H9 (cell line): ENCODE results near the gene GNPTAB. TPM values are rescaled to one million over a fixed set of nuclear protein-coding genes. Genes with fewer than 3 reads are reported as not detected.

Experiments used
- DNase-seq: peaks from one replicate; pipeline ENCODE4 v3.0.0-alpha.2; 2017
- H2AFZ ChIP-seq: one replicate; pipeline ENCODE4 v1.6.1; 2013; ENCODE audit warnings: mild to moderate bottlenecking, low read length, control low read depth, moderate library complexity
- H2AK5ac ChIP-seq: 2 replicates; pipeline ENCODE4 v1.6.1; 2013; ENCODE audit warnings: low read length, control low read depth, mixed read lengths; ENCODE audit not compliant: insufficient read length
- H2BK120ac ChIP-seq: one replicate; pipeline ENCODE4 v1.6.1; 2013; ENCODE audit warnings: low read depth, mild to moderate bottlenecking, low read length, control low read depth, inconsistent platforms; ENCODE audit not compliant: poor library complexity, severe bottlenecking
- H2BK12ac ChIP-seq: 2 replicates; pipeline ENCODE4 v1.6.1; 2013; ENCODE audit warnings: low read length, control low read depth, mixed read lengths, low read depth; ENCODE audit not compliant: insufficient read length
- H2BK15ac ChIP-seq: 2 replicates; pipeline ENCODE4 v1.6.1; 2013; ENCODE audit warnings: low read depth, low read length, control low read depth
- H2BK20ac ChIP-seq: one replicate; pipeline ENCODE4 v1.6.1; 2013; ENCODE audit warnings: low read depth, mild to moderate bottlenecking, low read length, control low read depth, inconsistent platforms; ENCODE audit not compliant: poor library complexity, severe bottlenecking
- H2BK5ac ChIP-seq: 2 replicates; pipeline ENCODE4 v1.6.1; 2013; ENCODE audit warnings: low read length, control low read depth, mixed read lengths; ENCODE audit not compliant: insufficient read length
- H3K14ac ChIP-seq: 2 replicates; pipeline ENCODE4 v1.6.1; 2013; ENCODE audit warnings: low read length, control low read depth; ENCODE audit not compliant: insufficient read depth
- H3K18ac ChIP-seq: 2 replicates; pipeline ENCODE4 v1.6.1; 2013; ENCODE audit warnings: low read depth, mild to moderate bottlenecking, mixed read lengths, low read length, control low read depth; ENCODE audit not compliant: insufficient read length
- H3K23ac ChIP-seq: 2 replicates; pipeline ENCODE4 v1.6.1; 2013; ENCODE audit warnings: low read length, control low read depth, mixed read lengths, low read depth; ENCODE audit not compliant: insufficient read length
- H3K23me2 ChIP-seq: 2 replicates; pipeline ENCODE4 v1.6.1; 2013; ENCODE audit warnings: low read depth, mild to moderate bottlenecking, mixed read lengths, low read length, control low read depth; ENCODE audit not compliant: insufficient read length, poor library complexity, severe bottlenecking
- H3K27ac ChIP-seq: 2 replicates; pipeline ENCODE4 v1.5.1; 2013; ENCODE audit warnings: low read length, control low read depth, mixed read lengths, low read depth; ENCODE audit not compliant: insufficient read length
- H3K27me3 ChIP-seq: 2 replicates; pipeline ENCODE4 v1.6.1; 2013; ENCODE audit warnings: low read length, control low read depth, inconsistent platforms; ENCODE audit not compliant: insufficient read depth
- H3K4ac ChIP-seq: 2 replicates; pipeline ENCODE4 v1.6.1; 2013; ENCODE audit warnings: low read depth, mild to moderate bottlenecking, control low read depth, inconsistent platforms, low read length, moderate library complexity
- H3K4me1 ChIP-seq: 2 replicates; pipeline ENCODE4 v1.6.1; 2013; ENCODE audit warnings: low read length, control low read depth, inconsistent platforms; ENCODE audit not compliant: insufficient read depth
- H3K4me2 ChIP-seq: 2 replicates; pipeline ENCODE4 v1.6.1; 2013; ENCODE audit warnings: low read length, control low read depth, mixed read lengths; ENCODE audit not compliant: insufficient read length, insufficient read depth
- H3K56ac ChIP-seq: 2 replicates; pipeline ENCODE4 v1.6.1; 2013; ENCODE audit warnings: low read depth, mild to moderate bottlenecking, mixed read lengths, low read length, control low read depth; ENCODE audit not compliant: insufficient read length
- H3K79me1 ChIP-seq: 2 replicates; pipeline ENCODE4 v1.6.1; 2013; ENCODE audit warnings: low read depth, mild to moderate bottlenecking, moderate library complexity, low read length, control low read depth, inconsistent platforms; ENCODE audit not compliant: insufficient read depth, poor library complexity, severe bottlenecking
- H3K79me2 ChIP-seq: 2 replicates; pipeline ENCODE4 v1.6.1; 2013; ENCODE audit warnings: low read length, control low read depth, inconsistent platforms; ENCODE audit not compliant: insufficient read depth
- H3K9ac ChIP-seq: 2 replicates; pipeline ENCODE4 v1.6.1; 2013; ENCODE audit warnings: low read length, control low read depth, mixed read lengths; ENCODE audit not compliant: insufficient read length; ENCODE audit errors: extremely low read depth
- H3K9me3 ChIP-seq: one replicate; pipeline ENCODE4 v1.6.1; 2013; ENCODE audit warnings: low read depth, low read length, inconsistent platforms; ENCODE audit not compliant: control insufficient read depth
- H3T11ph ChIP-seq: one replicate; pipeline ENCODE4 v1.6.1; 2013; ENCODE audit warnings: mild to moderate bottlenecking, low read length, control low read depth, inconsistent platforms
- H4K20me1 ChIP-seq: one replicate; pipeline ENCODE4 v1.6.1; 2013; ENCODE audit not compliant: control insufficient read depth, insufficient read length, insufficient read depth
- H4K5ac ChIP-seq: 2 replicates; pipeline ENCODE4 v1.6.1; 2013; ENCODE audit warnings: low read depth, mild to moderate bottlenecking, mixed read lengths, low read length, control low read depth; ENCODE audit not compliant: insufficient read length
- H4K8ac ChIP-seq: replicated peaks from 2 replicates; pipeline ENCODE4 v1.6.1; 2013; ENCODE audit warnings: low read length, control low read depth, mixed read lengths, low read depth; ENCODE audit not compliant: insufficient read length
- H4K91ac ChIP-seq: 2 replicates; pipeline ENCODE4 v1.6.1; 2013; ENCODE audit warnings: low read depth, mild to moderate bottlenecking, moderate library complexity, mixed read lengths, low read length, control low read depth; ENCODE audit not compliant: insufficient read length
- H3K27ac Mint-ChIP-seq, 3 experiments: 2 replicates in 2 of 3; 3 replicates in 1 of 3; pipeline ENCODE4 v1.8.0; 2020 to 2021; ENCODE audit warnings: mixed read lengths in 3 of 3, mild to moderate bottlenecking in 1 of 3, moderate library complexity in 1 of 3
- H3K27me3 Mint-ChIP-seq: 2 replicates; pipeline ENCODE4 v1.8.0; 2021; ENCODE audit warnings: low read depth, mild to moderate bottlenecking, moderate library complexity, mixed read lengths
- H3K36me3 Mint-ChIP-seq, 3 experiments: 2 replicates in 2 of 3; 3 replicates in 1 of 3; pipeline ENCODE4 v1.8.0; 2020 to 2021; ENCODE audit warnings: low read depth in 3 of 3, mixed read lengths in 3 of 3; ENCODE audit not compliant: insufficient read depth in 1 of 3
- H3K4me1 Mint-ChIP-seq, 2 experiments: 2 replicates each; pipeline ENCODE4 v1.8.0; 2020; ENCODE audit warnings: mixed read lengths in 2 of 2
- H3K4me3 Mint-ChIP-seq, 2 experiments: 2 replicates in 1 of 2; 3 replicates in 1 of 2; pipeline ENCODE4 v1.8.0; 2020 to 2021; ENCODE audit warnings: mild to moderate bottlenecking in 2 of 2, mixed read lengths in 2 of 2, moderate library complexity in 1 of 2
- H3K9me3 Mint-ChIP-seq, 2 experiments: 2 replicates in 1 of 2; 3 replicates in 1 of 2; pipeline ENCODE4 v1.8.0; 2020; ENCODE audit warnings: mild to moderate bottlenecking in 2 of 2, mixed read lengths in 2 of 2, moderate library complexity in 1 of 2
- WGBS: extraction: QIAGEN DNeasy Blood & Tissue Kit; methylation state at CpG from one replicate; pipeline ENCODE4 v1.1.7; 2013; ENCODE audit warnings: missing lambda C conversion rate, low lambda C conversion rate, mixed read lengths; ENCODE audit not compliant: insufficient read length; ENCODE audit errors: extremely low coverage; 5-methylcytosine and 5-hydroxymethylcytosine counted together
- total RNA-seq: library from RNA; stranded (reverse); gene quantifications from 2 replicates; pipeline ENCODE4 v1.2.1, GENCODE V29; 2021
- TF ChIP-seq, protein P1 (sequence below): fragments of 200-600 bp; sonication (generic); conservative IDR thresholded peaks from 3 replicates; pipeline ENCODE4 v1.8.0; 2021; ENCODE audit warnings: antibody characterized with exemption, mild to moderate bottlenecking

The GNPTAB gene
- total RNA-seq, 1 experiment from 2014 or later, result 44.3 TPM

GRCh38 chr12:101700299-101700820 lies 130.4 kb downstream of the GNPTAB start:
- Histone ChIP-seq H3K9ac (no peak overlapping the region), H2BK120ac (no peak overlapping the region), H4K8ac (no peak overlapping the region), H3K4me2 (no peak overlapping the region), H3K79me2 (no peaks in the 10 kb centered on the region), H3K4me1 (peaks cover 3% of the 10 kb centered on the region; the same call in 1 of the 2 replicates), H3T11ph (no peak overlapping the region), H3K23ac (no peak overlapping the region), H3K27me3 (peaks cover 8% of the 10 kb centered on the region; the same call in 1 of the 2 replicates), H3K18ac (no peak overlapping the region), H3K9me3 (no peaks in the 10 kb centered on the region), H2BK20ac (no peak overlapping the region), H4K91ac (no peak overlapping the region), H4K5ac (no peak overlapping the region), H3K4ac (no peak overlapping the region), H2BK5ac (no peak overlapping the region), H2AK5ac (no peak overlapping the region), H3K79me1 (no peaks in the 10 kb centered on the region), H2BK15ac (no peak overlapping the region), H3K27ac (no peak overlapping the region), H3K14ac (no peak overlapping the region), H4K20me1 (no peaks in the 10 kb centered on the region), H2BK12ac (no peak overlapping the region), H3K23me2 (peaks cover 13% of the 10 kb centered on the region), H2AFZ (no peak overlapping the region), H3K56ac (no peak overlapping the region)
- Mint-ChIP-seq H3K9me3 (no peaks in the 10 kb centered on the region), H3K4me3 (no peak overlapping the region), H3K4me1 (peaks cover 26 to 36% of the 10 kb centered on the region in 2 experiments), H3K36me3 (peaks cover 0 to 2% (median 0%) of the 10 kb centered on the region in 3 experiments; a peak in 2 of 7 replicates), H3K27ac (no peak overlapping the region), H3K27me3 (peaks cover 19% of the 10 kb centered on the region)
- TF ChIP-seq, protein P1, sequence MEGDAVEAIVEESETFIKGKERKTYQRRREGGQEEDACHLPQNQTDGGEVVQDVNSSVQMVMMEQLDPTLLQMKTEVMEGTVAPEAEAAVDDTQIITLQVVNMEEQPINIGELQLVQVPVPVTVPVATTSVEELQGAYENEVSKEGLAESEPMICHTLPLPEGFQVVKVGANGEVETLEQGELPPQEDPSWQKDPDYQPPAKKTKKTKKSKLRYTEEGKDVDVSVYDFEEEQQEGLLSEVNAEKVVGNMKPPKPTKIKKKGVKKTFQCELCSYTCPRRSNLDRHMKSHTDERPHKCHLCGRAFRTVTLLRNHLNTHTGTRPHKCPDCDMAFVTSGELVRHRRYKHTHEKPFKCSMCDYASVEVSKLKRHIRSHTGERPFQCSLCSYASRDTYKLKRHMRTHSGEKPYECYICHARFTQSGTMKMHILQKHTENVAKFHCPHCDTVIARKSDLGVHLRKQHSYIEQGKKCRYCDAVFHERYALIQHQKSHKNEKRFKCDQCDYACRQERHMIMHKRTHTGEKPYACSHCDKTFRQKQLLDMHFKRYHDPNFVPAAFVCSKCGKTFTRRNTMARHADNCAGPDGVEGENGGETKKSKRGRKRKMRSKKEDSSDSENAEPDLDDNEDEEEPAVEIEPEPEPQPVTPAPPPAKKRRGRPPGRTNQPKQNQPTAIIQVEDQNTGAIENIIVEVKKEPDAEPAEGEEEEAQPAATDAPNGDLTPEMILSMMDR, result no peak
- no peak for DNase-seq
- no CpG with 5 or more reads among the region's 2 CpGs for WGBS
